Sigmoid colon (tissue), 7 donors: ENCODE measurements around the gene TRIM44. TPM values are rescaled to one million over a fixed set of nuclear protein-coding genes. Genes with fewer than 3 reads are reported as not detected.
"Not testable (repeated sequence)": the region's sequence is repeated elsewhere in the genome, so short reads cannot be mapped to it uniquely, and the experiment has no call there.

Source experiments
- DNase-seq: peaks from one replicate; pipeline ENCODE4 v3.0.0-alpha.2; 2019
- H3K27ac ChIP-seq, 4 donors: fragments of 200-600 bp; sonication (generic); one replicate each; pipeline ENCODE4 v1.5.1; 2016 to 2019; ENCODE audit warnings: mild to moderate bottlenecking in 1 of 4
- H3K27me3 ChIP-seq, 3 donors: fragments of 200-600 bp; sonication (generic); one replicate each; pipeline ENCODE4 v1.5.1; 2019; ENCODE audit warnings: mild to moderate bottlenecking in 1 of 3
- H3K36me3 ChIP-seq, 4 donors: fragments of 200-600 bp; sonication (generic); one replicate each; pipeline ENCODE4 v1.5.1; 2016 to 2019
- H3K4me1 ChIP-seq, 4 donors: fragments of 200-600 bp; sonication (generic); one replicate each; pipeline ENCODE4 v1.5.1; 2017 to 2019
- H3K4me3 ChIP-seq, 4 donors: fragments of 200-600 bp; sonication (generic); one replicate each; pipeline ENCODE4 v1.5.1; 2017 to 2019; ENCODE audit warnings: mild to moderate bottlenecking in 2 of 4, moderate library complexity in 1 of 4
- H3K9me3 ChIP-seq, 4 donors: fragments of 200-600 bp in 3 of 4; sonication (generic) in 3 of 4; one replicate each; pipeline versions ENCODE4 v1.5.1 to v1.6.1; 2013 to 2019
- CTCF ChIP-seq, 4 experiments: fragments of 450-650 bp in 3 of 4; fragments of 200-600 bp in 1 of 4; IDR thresholded peaks; one replicate each; pipeline ENCODE4 v1.5.1; 2016 to 2019; ENCODE audit warnings: antibody characterized with exemption in 4 of 4, mild to moderate bottlenecking in 3 of 4, moderate library complexity in 2 of 4
- EP300 ChIP-seq, 4 donors: sonication (generic); formaldehyde crosslinking; IDR thresholded peaks; one replicate each; pipeline ENCODE4 v1.6.1; 2017; ENCODE audit warnings: antibody characterized with exemption in 4 of 4
- POLR2A ChIP-seq, 2 donors: fragments of 450-650 bp; IDR thresholded peaks; one replicate each; pipeline ENCODE4 v1.6.1; 2016; ENCODE audit warnings: antibody characterized with exemption in 2 of 2, mild to moderate bottlenecking in 2 of 2, moderate library complexity in 2 of 2
- POLR2AphosphoS5 ChIP-seq, 4 donors: sonication (generic); formaldehyde crosslinking; IDR thresholded peaks; one replicate each; pipeline ENCODE4 v1.6.1; 2017; ENCODE audit warnings: antibody characterized with exemption in 4 of 4
- WGBS, 2 donors: extraction: QIAGEN DNeasy Blood & Tissue Kit; methylation state at CpG; one replicate each; pipeline ENCODE4 v1.1.7; 2013; 5-methylcytosine and 5-hydroxymethylcytosine counted together
- intact Hi-C: fragments of 100-400 bp; cut with DNase I; formaldehyde crosslinking; loops from one replicate; pipeline ENCODE4 v1.15.1; 2023
- polyA plus RNA-seq, 3 donors: library from polyadenylated mRNA; stranded (reverse); fragments of 200-250 nt; gene quantifications; one replicate each; pipeline ENCODE4 v1.2.3, GENCODE V29; 2013
- total RNA-seq, 4 donors: library from RNA; depleted of rRNA; stranded (reverse); fragments of >200 nt; gene quantifications; one replicate each; pipeline ENCODE4 v1.1.0, GENCODE V29; 2016
- donor health status: healthy with polysubstance abuse.
- donor health status: Bipolar disorder and iron deficiency.
- donor health status: healthy.

Gene TRIM44
- total and polyA plus RNA-seq, 7 donors = 8.4 to 97.2 (median 23.0) TPM

GRCh38 chr11:35748644-35749043 is 86.1 kb downstream of the TRIM44 start:
- no peak for DNase-seq
- intact Hi-C loops = no loop called here
- no peak overlapping the region for H3K27ac ChIP-seq
- no peaks in the 10 kb centered on the region for H3K9me3 ChIP-seq
- TF ChIP-seq EP300 (IDR thresholded peaks at IDR 0.05) = no peak
- TF ChIP-seq POLR2AphosphoS5 (IDR thresholded peaks at IDR 0.05) = no peak
- no peak for TF ChIP-seq POLR2A (IDR thresholded peaks at IDR 0.05)
- no peak for TF ChIP-seq CTCF (IDR thresholded peaks at IDR 0.05)
- H3K27me3 ChIP-seq = no peaks in the 10 kb centered on the region
- 94 to 96% methylated on average over 1 of the region's 1 CpG for WGBS, 2 donors
- H3K4me1 ChIP-seq = peaks cover 0 to 6% (median 0%) of the 10 kb centered on the region in 4 donors
- no peak overlapping the region for H3K4me3 ChIP-seq
- no peaks in the 10 kb centered on the region for H3K36me3 ChIP-seq

GRCh38 chr11:35750315-35750714 is 87.7 kb downstream of the TRIM44 start:
- intact Hi-C loops = no loop called here
- DNase-seq = no peak
- no peak for TF ChIP-seq POLR2A (IDR thresholded peaks at IDR 0.05)
- no peak for TF ChIP-seq CTCF (IDR thresholded peaks at IDR 0.05)
- TF ChIP-seq EP300 (IDR thresholded peaks at IDR 0.05) = no peak
- TF ChIP-seq POLR2AphosphoS5 (IDR thresholded peaks at IDR 0.05) = no peak
- Histone ChIP-seq H3K27me3 (no peaks in the 10 kb centered on the region), H3K4me3 (no peak overlapping the region), H3K4me1 (peaks cover 0 to 6% (median 0%) of the 10 kb centered on the region in 4 donors), H3K27ac (no peak overlapping the region), H3K9me3 (no peaks in the 10 kb centered on the region), H3K36me3 (no peaks in the 10 kb centered on the region)
- WGBS, 2 donors = 35 to 90% methylated on average over 2 of the region's 2 CpGs

GRCh38 chr11:35750981-35751663 is 88.5 kb downstream of the TRIM44 start:
- no peak for DNase-seq
- H3K36me3 ChIP-seq = no peaks in the 10 kb centered on the region
- H3K27ac ChIP-seq = no peak overlapping the region
- intact Hi-C loops = no loop called here
- H3K27me3 ChIP-seq = no peaks in the 10 kb centered on the region
- no peak for TF ChIP-seq CTCF (IDR thresholded peaks at IDR 0.05)
- TF ChIP-seq POLR2A (IDR thresholded peaks at IDR 0.05) = no peak
- no peak for TF ChIP-seq POLR2AphosphoS5 (IDR thresholded peaks at IDR 0.05)
- TF ChIP-seq EP300 (IDR thresholded peaks at IDR 0.05) = no peak
- 89 to 92% methylated on average over 4 of the region's 4 CpGs for WGBS, 2 donors
- no peaks in the 10 kb centered on the region for H3K9me3 ChIP-seq
- H3K4me1 ChIP-seq = peaks cover 0 to 6% (median 0%) of the 10 kb centered on the region in 4 donors
- no peak overlapping the region for H3K4me3 ChIP-seq

- Histone ChIP-seq H3K27ac (no peak overlapping the region), H3K4me1 (peaks cover 0 to 6% (median 0%) of the 10 kb centered on the region in 4 donors), H3K36me3 (no peaks in the 10 kb centered on the region), H3K9me3 (no peaks in the 10 kb centered on the region), H3K27me3 (no peaks in the 10 kb centered on the region), H3K4me3 (no peak overlapping the region)
- no peak for TF ChIP-seq POLR2AphosphoS5 (IDR thresholded peaks at IDR 0.05)
- no peak for TF ChIP-seq EP300 (IDR thresholded peaks at IDR 0.05)
- no peak for TF ChIP-seq POLR2A (IDR thresholded peaks at IDR 0.05)
- no peak for TF ChIP-seq CTCF (IDR thresholded peaks at IDR 0.05)
- no peak for DNase-seq
- 21 to 75% methylated on average over 1 of the region's 1 CpG for WGBS, 2 donors
- intact Hi-C loops = no loop called here
Observed at GRCh38 chr11:35751664-35752061, 89.1 kb downstream of the TRIM44 start.

GRCh38 chr11:35752115-35752514 is 89.5 kb downstream of the TRIM44 start:
- Histone ChIP-seq H3K27ac (no peak overlapping the region), H3K4me3 (no peak overlapping the region), H3K9me3 (no peaks in the 10 kb centered on the region), H3K36me3 (no peaks in the 10 kb centered on the region), H3K4me1 (peaks cover 0 to 6% (median 0%) of the 10 kb centered on the region in 4 donors), H3K27me3 (no peaks in the 10 kb centered on the region)
- intact Hi-C loops = no loop called here
- 85 to 89% methylated on average over 3 of the region's 3 CpGs for WGBS, 2 donors
- TF ChIP-seq EP300 (IDR thresholded peaks at IDR 0.05) = no peak
- no peak for TF ChIP-seq POLR2A (IDR thresholded peaks at IDR 0.05)
- TF ChIP-seq POLR2AphosphoS5 (IDR thresholded peaks at IDR 0.05) = no peak
- no peak for TF ChIP-seq CTCF (IDR thresholded peaks at IDR 0.05)
- no peak for DNase-seq

- H3K4me3 ChIP-seq, H3K4me1 ChIP-seq, H3K27ac ChIP-seq, intact Hi-C loops, DNase-seq, H3K27me3 ChIP-seq, H3K36me3 ChIP-seq, H3K9me3 ChIP-seq: not testable (repeated sequence)
- 91 to 96% methylated on average over 6 of the region's 6 CpGs for WGBS, 2 donors
Observed at GRCh38 chr11:35753573-35753972, 91.0 kb downstream of the TRIM44 start.

GRCh38 chr11:35759951-35760350 is 97.4 kb downstream of the TRIM44 start:
- whole genome bisulfite sequencing, 2 donors = 71 to 72% methylated on average over 8 of the region's 8 CpGs
- H3K4me3 ChIP-seq, intact Hi-C loops, DNase-seq, H3K9me3 ChIP-seq, H3K27ac ChIP-seq, H3K27me3 ChIP-seq, H3K36me3 ChIP-seq: not testable (repeated sequence)
- peaks cover 0 to 27% (median 2%) of the 10 kb centered on the region in 4 donors for H3K4me1 ChIP-seq
